HepG2 (cell line): ENCODE results near the gene SMIM13. TPM values are rescaled to one million over a fixed set of nuclear protein-coding genes. Genes with fewer than 3 reads are reported as not detected.
A peak's percentile ranks its signal among the peaks of the same experiment; 100 is the strongest.

Experiments used
- BRD4 ChIP-seq: sonication (generic); formaldehyde crosslinking; IDR thresholded peaks from 2 replicates; pipeline ENCODE4 v1.4.0; 2020; ENCODE audit warnings: missing genetic modification reagents
- CHD2 ChIP-seq: IDR thresholded peaks from 2 replicates; pipeline ENCODE4 v1.6.1; 2011; ENCODE audit warnings: low read depth, low read length, improper control_type of control experiment
- ELF4 ChIP-seq: sonication (generic); formaldehyde crosslinking; IDR thresholded peaks from 2 replicates; pipeline ENCODE4 v1.5.0; 2020; ENCODE audit warnings: missing genetic modification reagents, mild to moderate bottlenecking, moderate library complexity, borderline replicate concordance
- ETS1 ChIP-seq: sonication (generic); formaldehyde crosslinking; IDR thresholded peaks from 2 replicates; pipeline ENCODE4 v1.4.0; 2020; ENCODE audit warnings: missing genetic modification reagents
- FOXO1 ChIP-seq: sonication (generic); formaldehyde crosslinking; IDR thresholded peaks from 2 replicates; pipeline ENCODE4 v1.4.0; 2020; ENCODE audit warnings: missing genetic modification reagents
- HMGXB4 ChIP-seq, 2 experiments: sonication (generic) in 1 of 2; formaldehyde crosslinking in 1 of 2; IDR thresholded peaks; 2 replicates each; pipeline versions ENCODE4 v1.4.0 to v1.6.1; 2018 to 2020; ENCODE audit warnings: missing genetic modification reagents in 2 of 2, borderline replicate concordance in 1 of 2, low read depth in 1 of 2, mild to moderate bottlenecking in 1 of 2, missing biosample characterization in 1 of 2
- KMT2A ChIP-seq: sonication (generic); formaldehyde crosslinking; IDR thresholded peaks from 2 replicates; pipeline ENCODE4 v1.4.0; 2020; ENCODE audit warnings: missing genetic modification reagents
- MAFK ChIP-seq, 2 experiments: IDR thresholded peaks in 1 of 2; conservative IDR thresholded peaks in 1 of 2; 2 replicates each; pipeline ENCODE4 v1.6.1; 2011; ENCODE audit warnings: improper control_type of control experiment in 2 of 2, low read length in 2 of 2
- NFAT5 ChIP-seq: sonication (generic); formaldehyde crosslinking; IDR thresholded peaks from 2 replicates; pipeline ENCODE4 v1.4.0; 2020; ENCODE audit warnings: missing genetic modification reagents
- NR2C2 ChIP-seq: sonication (generic); formaldehyde crosslinking; IDR thresholded peaks from 2 replicates; pipeline ENCODE4 v1.4.0; 2020; ENCODE audit warnings: missing genetic modification reagents, mild to moderate bottlenecking, moderate library complexity, borderline replicate concordance
- RCOR2 ChIP-seq: IDR thresholded peaks from 2 replicates; pipeline ENCODE4 v1.6.1; 2016; ENCODE audit warnings: missing biosample characterization, missing genetic modification reagents
- SIN3B ChIP-seq: fragments of 150-350 bp; IDR thresholded peaks from 2 replicates; pipeline ENCODE4 v1.6.1; 2014; ENCODE audit warnings: low read length
- TBP ChIP-seq: sonication (generic); formaldehyde crosslinking; IDR thresholded peaks from 2 replicates; pipeline ENCODE4 v1.5.0; 2020; ENCODE audit warnings: missing genetic modification reagents
- THAP9 ChIP-seq: sonication (generic); formaldehyde crosslinking; IDR thresholded peaks from 2 replicates; pipeline ENCODE4; 2020; ENCODE audit warnings: missing genetic modification reagents, mild to moderate bottlenecking, borderline replicate concordance
- ZNF331 ChIP-seq: sonication (generic); formaldehyde crosslinking; IDR thresholded peaks from 2 replicates; pipeline ENCODE4 v1.4.0; 2020; ENCODE audit warnings: missing genetic modification reagents
- ZNF510 ChIP-seq: sonication (generic); formaldehyde crosslinking; IDR thresholded peaks from 2 replicates; pipeline ENCODE4 v1.4.0; 2020; ENCODE audit warnings: low read depth, mild to moderate bottlenecking, missing genetic modification reagents
- ZNF605 ChIP-seq: sonication (generic); formaldehyde crosslinking; IDR thresholded peaks from 2 replicates; pipeline ENCODE4 v1.8.0; 2022; ENCODE audit warnings: mild to moderate bottlenecking, missing genetic modification reagents
- ZNF607 ChIP-seq: sonication (generic); formaldehyde crosslinking; IDR thresholded peaks from 2 replicates; pipeline ENCODE4 v1.5.1; 2020; ENCODE audit warnings: missing genetic modification reagents, mild to moderate bottlenecking, borderline replicate concordance
- polyA plus RNA-seq, 8 experiments: library from polyadenylated mRNA; depleted of rRNA in 3 of 8; stranded (reverse) in 7 of 8; unstranded in 1 of 8; fragments of >200 nt; fragmentation: Illumina TruSeq in 4 of 8; extraction: Trizol in 4 of 8; gene quantifications; 2 replicates each; pipeline versions ENCODE4 v1.2.1 to v1.2.3, GENCODE V29; 2011 to 2016; ENCODE audit warnings: low read depth in 4 of 8, missing spikeins in 1 of 8, mixed read lengths in 1 of 8; ENCODE audit not compliant: insufficient read depth in 1 of 8
- total RNA-seq, 5 experiments: library from RNA; depleted of rRNA; stranded (reverse); fragments of >200 nt; fragmentation: Illumina TruSeq; extraction: Trizol; gene quantifications; 2 replicates each; pipeline ENCODE4 v1.2.3, GENCODE V29; 2016; ENCODE audit warnings: low read depth in 1 of 5

SMIM13 gene
- total and polyA plus RNA-seq, 2 of the 13 experiments (the other 11 are each of a cell fraction or from before 2014, with no cell fraction given) = 2.7 to 10.2 TPM

GRCh38 chr6:11043961-11044711 is 49.5 kb upstream of the SMIM13 start, which contains the start of gene ELOVL2 (continued):
- no peak; the same call in 1 of the 2 replicates for TF ChIP-seq NFAT5
- 0 out of 2 replicates have a peak, but pooled peaks have one; percentile 8 for TF ChIP-seq ZNF607 (CRISPR knock-in tag)
- TF ChIP-seq ETS1 = no peak
- TF ChIP-seq NR2C2 (CRISPR knock-in tag) = 0 out of 2 replicates have a peak, but pooled peaks have one; percentile 28
- TF ChIP-seq ZNF510 (CRISPR knock-in tag) = no peak
- TF ChIP-seq CHD2 = peak; percentile 67; the same call in 1 of the 2 replicates
- TF ChIP-seq ZNF605 (CRISPR knock-in tag) = no peak
- TF ChIP-seq THAP9 (CRISPR knock-in tag) = no peak
- TF ChIP-seq HMGXB4 (CRISPR knock-in tag; IDR thresholded peaks at IDR 0.05; ENCODE audit: borderline replicate concordance in 1 of 2, low read depth in 1 of 2) = peak; percentile 89; a peak in 3 of 4 replicates
- TF ChIP-seq FOXO1 (CRISPR knock-in tag) = no peak
- TF ChIP-seq BRD4 (CRISPR knock-in tag) = peak; percentile 40
- no peak; the same call in 1 of the 2 replicates for TF ChIP-seq KMT2A
- no peak for TF ChIP-seq ZNF331 (CRISPR knock-in tag)
- TF ChIP-seq MAFK (conservative IDR thresholded peaks at IDR 0.05 in 1 of 2, IDR thresholded peaks at IDR 0.05 in 1 of 2; ENCODE audit: low read length in 2 of 2) = no peak
- 0 out of 2 replicates have a peak, but pooled peaks have one; percentile 14 for TF ChIP-seq SIN3B
- peak; percentile 65; the same call in 1 of the 2 replicates for TF ChIP-seq RCOR2
- TF ChIP-seq ELF4 (CRISPR knock-in tag) = no peak
- TF ChIP-seq TBP (CRISPR knock-in tag) = no peak
